Endothelial cell of umbilical vein (primary cell): ENCODE measurements around the gene ATG10. TPM values are rescaled to one million over a fixed set of nuclear protein-coding genes. Genes with fewer than 3 reads are reported as not detected.

Source experiments
- BruUV-seq: library from RNA; stranded (reverse); fragments of 400-500 nt; replicated peaks from 2 replicates; lab custom pipeline; 2021; lab: Mats Ljungman, UMichigan
- CTCF ChIA-PET: fragments of 300-600, 350-600 bp; sonication (Branson Sonifier 250); formaldehyde crosslinking; loops from one replicate; lab custom pipeline; 2021; ENCODE audit warnings: antibody characterized with exemption, inconsistent platforms; lab: Charles Lee
- POLR2A ChIA-PET: fragments of 300-600, 350-600 bp; sonication (Branson Sonifier 250); formaldehyde crosslinking; loops from one replicate; lab custom pipeline; 2021; ENCODE audit warnings: antibody characterized with exemption, inconsistent platforms; lab: Charles Lee
- DNase-seq: peaks from one replicate; pipeline ENCODE4 v3.0.0-alpha.2; 2011; ENCODE audit warnings: low read depth, low spot score
- FAIRE-seq: peaks from 2 replicates; lab custom pipeline; 2011; peaks lifted over from hg19 to GRCh38; lab: Jason Lieb, UNC
- H2AFZ ChIP-seq: 2 replicates; pipeline ENCODE4 v1.6.0; 2012; ENCODE audit warnings: low read depth, low read length, control low read depth, inconsistent platforms
- H3K27ac ChIP-seq: 2 replicates; pipeline ENCODE4 v1.5.1; 2011; ENCODE audit warnings: low read depth, mild to moderate bottlenecking, control low read depth, low read length, moderate library complexity; ENCODE audit not compliant: insufficient read depth
- H3K27me3 ChIP-seq, 2 experiments: 2 replicates each; pipeline versions ENCODE4 v1.6.0 to v1.6.1; 2011; ENCODE audit warnings: low read length in 2 of 2, mixed read lengths in 1 of 2; ENCODE audit not compliant: control insufficient read depth in 2 of 2, insufficient read depth in 2 of 2
- H3K36me3 ChIP-seq, 2 experiments: 2 replicates in 1 of 2; 3 replicates in 1 of 2; pipeline ENCODE4 v1.5.1; 2011; ENCODE audit warnings: low read length in 2 of 2, mild to moderate bottlenecking in 1 of 2, moderate library complexity in 1 of 2; ENCODE audit not compliant: control insufficient read depth in 2 of 2, insufficient read depth in 2 of 2; ENCODE audit errors: extremely low read depth in 1 of 2
- H3K4me1 ChIP-seq: 3 replicates; pipeline ENCODE4 v1.5.1; 2011; ENCODE audit warnings: mild to moderate bottlenecking, low read length; ENCODE audit not compliant: control insufficient read depth, insufficient read depth; ENCODE audit errors: extremely low read depth
- H3K4me2 ChIP-seq: 2 replicates; pipeline ENCODE4 v1.6.1; 2011; ENCODE audit warnings: low read length, control low read depth, mixed read lengths; ENCODE audit not compliant: insufficient read depth
- H3K4me3 ChIP-seq, 3 experiments: fragments of 200-600 bp in 1 of 3; sonication (generic), shearing (Covaris generic) in 1 of 3; replicated peaks in 1 of 3; 2 replicates each; pipeline ENCODE4 v1.5.1; 2011 to 2016; ENCODE audit warnings: control low read depth in 3 of 3, low read length in 3 of 3, mild to moderate bottlenecking in 2 of 3, inconsistent platforms in 1 of 3, low read depth in 1 of 3, moderate library complexity in 1 of 3; ENCODE audit not compliant: insufficient read depth in 1 of 3
- H3K79me2 ChIP-seq: 2 replicates; pipeline ENCODE4 v1.6.0; 2012; ENCODE audit warnings: low read length, inconsistent platforms; ENCODE audit not compliant: control insufficient read depth, insufficient read depth
- H3K9ac ChIP-seq: replicated peaks from 2 replicates; pipeline ENCODE3; 2011; ENCODE audit warnings: low read length, control low read depth; ENCODE audit not compliant: insufficient read depth; ENCODE audit errors: extremely low read depth
- H3K9me1 ChIP-seq: replicated peaks from 3 replicates; pipeline ENCODE4 v1.6.0; 2011; ENCODE audit warnings: mild to moderate bottlenecking, low read length; ENCODE audit not compliant: control insufficient read depth, insufficient read depth; ENCODE audit errors: extremely low read depth
- H3K9me3 ChIP-seq: replicated peaks from 2 replicates; pipeline ENCODE4 v1.5.1; 2012; ENCODE audit warnings: low read length, inconsistent platforms; ENCODE audit not compliant: control insufficient read depth, insufficient read depth
- H4K20me1 ChIP-seq: replicated peaks from 2 replicates; pipeline ENCODE3; 2011; ENCODE audit warnings: mild to moderate bottlenecking, low read length; ENCODE audit not compliant: control insufficient read depth, insufficient read depth; ENCODE audit errors: extremely low read depth
- EZH2 ChIP-seq: IDR thresholded peaks from 2 replicates; pipeline ENCODE4 v1.6.1; 2012; ENCODE audit warnings: borderline replicate concordance, low read depth, mild to moderate bottlenecking, moderate library complexity, low read length, inconsistent platforms; ENCODE audit not compliant: severe bottlenecking
- FOS ChIP-seq: IDR thresholded peaks from 2 replicates; pipeline ENCODE4 v1.6.1; 2011; ENCODE audit warnings: mild to moderate bottlenecking, low read length, moderate library complexity, borderline replicate concordance; ENCODE audit not compliant: insufficient read depth
- GATA2 ChIP-seq: IDR thresholded peaks from 2 replicates; pipeline ENCODE4 v1.7.0; 2011; ENCODE audit warnings: low read depth, mild to moderate bottlenecking, moderate library complexity, mixed read lengths, low read length; ENCODE audit not compliant: insufficient read length, insufficient read depth
- JUN ChIP-seq: IDR thresholded peaks from 2 replicates; pipeline ENCODE4 v1.6.1; 2011; ENCODE audit warnings: borderline replicate concordance, low read depth; ENCODE audit not compliant: insufficient read length, insufficient read depth
- MYC ChIP-seq: IDR thresholded peaks from one replicate; pipeline ENCODE4 v1.6.1; 2011; ENCODE audit warnings: mild to moderate bottlenecking, low read depth, low read length
- POLR2A ChIP-seq: IDR thresholded peaks from 2 replicates; pipeline ENCODE4 v1.6.1; 2012; ENCODE audit warnings: low read depth, mild to moderate bottlenecking, control low read depth, low read length
- POLR2AphosphoS5 ChIP-seq: IDR thresholded peaks from 2 replicates; pipeline ENCODE4 v1.6.1; 2012; ENCODE audit warnings: low read depth, mild to moderate bottlenecking, control low read depth, low read length, moderate library complexity; ENCODE audit not compliant: insufficient read depth
- dilution Hi-C: fragments of 300-500 bp; cut with MboI; formaldehyde crosslinking; loops from one replicate; pipeline ENCODE4 v1.15.0; 2019; ENCODE audit warnings: low sequenced_read_pairs; ENCODE audit not compliant: extremely low pct_ligation_motif_present
- intact Hi-C: fragments of 100-400 bp; cut with micrococcal nuclease; formaldehyde crosslinking; loops from one replicate; pipeline ENCODE4 v1.10.0; 2022
- polyA plus RNA-seq, 4 experiments: library from polyadenylated mRNA; depleted of rRNA in 3 of 4; stranded (reverse) in 3 of 4; unstranded in 1 of 4; fragments of >200 nt; gene quantifications; 2 replicates each; pipeline versions ENCODE4 v1.2.1 to v1.2.3, GENCODE V29; 2011 to 2012; ENCODE audit warnings: missing spikeins in 1 of 4
- total RNA-seq: library from RNA; stranded (reverse); gene quantifications from 2 replicates; pipeline ENCODE4 v1.2.3, GENCODE V29; 2021
- TF ChIP-seq, protein P1 (sequence below), 2 donors: IDR thresholded peaks; 1 replicate in 1 of 2; 2 replicates in 1 of 2; pipeline ENCODE4 v1.5.1; 2011; ENCODE audit warnings: low read length in 2 of 2, mild to moderate bottlenecking in 2 of 2, moderate library complexity in 2 of 2, control low read depth in 1 of 2, inconsistent platforms in 1 of 2, low read depth in 1 of 2; ENCODE audit not compliant: insufficient read depth in 1 of 2; ENCODE audit errors: extremely low read depth in 1 of 2
- TF ChIP-seq, protein P2 (sequence below): IDR thresholded peaks from 2 replicates; pipeline ENCODE4 v1.6.1; 2011; ENCODE audit not compliant: insufficient read depth, insufficient read length

Gene ATG10
- total and polyA plus RNA-seq, 2 donors (not counting 3 experiments of a cell fraction or from before 2014, with no cell fraction given), result 1.6 to 3.9 TPM

DNA sequence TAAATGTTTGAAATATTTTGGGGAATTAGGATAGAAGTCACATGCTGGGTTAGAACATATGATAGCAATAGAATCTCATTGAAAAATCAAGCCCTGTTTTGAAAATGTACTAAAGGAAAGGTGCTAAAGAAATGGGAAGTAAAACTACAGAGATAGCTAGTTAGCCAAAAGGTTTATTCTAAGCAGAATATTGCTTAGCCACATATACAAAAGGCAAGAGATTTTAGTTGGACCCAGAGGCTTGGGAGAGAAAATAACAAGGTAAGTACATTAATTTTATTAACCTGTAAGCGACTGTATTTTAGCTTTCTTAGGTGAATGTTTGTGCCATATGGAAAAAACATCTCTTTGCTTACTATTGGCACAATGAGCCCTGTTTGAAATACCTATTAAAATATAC is 198.1 kb downstream of the ATG10 start:
- H2AFZ ChIP-seq, result no peak overlapping the region
- H3K9me1 ChIP-seq, result no peaks in the 10 kb centered on the region
- H3K9ac ChIP-seq, result no peak overlapping the region
- no peaks in the 10 kb centered on the region for H3K36me3 ChIP-seq
- dilution Hi-C loops, result no loop called here
- no peak overlapping the region for H3K4me3 ChIP-seq
- TF ChIP-seq, protein P1, sequence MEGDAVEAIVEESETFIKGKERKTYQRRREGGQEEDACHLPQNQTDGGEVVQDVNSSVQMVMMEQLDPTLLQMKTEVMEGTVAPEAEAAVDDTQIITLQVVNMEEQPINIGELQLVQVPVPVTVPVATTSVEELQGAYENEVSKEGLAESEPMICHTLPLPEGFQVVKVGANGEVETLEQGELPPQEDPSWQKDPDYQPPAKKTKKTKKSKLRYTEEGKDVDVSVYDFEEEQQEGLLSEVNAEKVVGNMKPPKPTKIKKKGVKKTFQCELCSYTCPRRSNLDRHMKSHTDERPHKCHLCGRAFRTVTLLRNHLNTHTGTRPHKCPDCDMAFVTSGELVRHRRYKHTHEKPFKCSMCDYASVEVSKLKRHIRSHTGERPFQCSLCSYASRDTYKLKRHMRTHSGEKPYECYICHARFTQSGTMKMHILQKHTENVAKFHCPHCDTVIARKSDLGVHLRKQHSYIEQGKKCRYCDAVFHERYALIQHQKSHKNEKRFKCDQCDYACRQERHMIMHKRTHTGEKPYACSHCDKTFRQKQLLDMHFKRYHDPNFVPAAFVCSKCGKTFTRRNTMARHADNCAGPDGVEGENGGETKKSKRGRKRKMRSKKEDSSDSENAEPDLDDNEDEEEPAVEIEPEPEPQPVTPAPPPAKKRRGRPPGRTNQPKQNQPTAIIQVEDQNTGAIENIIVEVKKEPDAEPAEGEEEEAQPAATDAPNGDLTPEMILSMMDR (IDR thresholded peaks at IDR 0.05; ENCODE audit: extremely low read depth in 1 of 2, insufficient read depth in 1 of 2, low read depth in 1 of 2, low read length in 2 of 2), result no peak
- no peak for TF ChIP-seq GATA2
- TF ChIP-seq MYC, result no peak
- no peak for TF ChIP-seq POLR2A
- TF ChIP-seq EZH2, result no peak
- TF ChIP-seq, protein P2, sequence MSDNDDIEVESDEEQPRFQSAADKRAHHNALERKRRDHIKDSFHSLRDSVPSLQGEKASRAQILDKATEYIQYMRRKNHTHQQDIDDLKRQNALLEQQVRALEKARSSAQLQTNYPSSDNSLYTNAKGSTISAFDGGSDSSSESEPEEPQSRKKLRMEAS, result no peak
- no peak for TF ChIP-seq FOS
- no peak for TF ChIP-seq JUN
- TF ChIP-seq POLR2AphosphoS5, result no peak
- POLR2A ChIA-PET, result no interaction called here
- no TSS peak for BruUV-seq
- FAIRE-seq (no peak), DNase-seq (no peak)
- H3K79me2 ChIP-seq, result no peaks in the 10 kb centered on the region
- H4K20me1 ChIP-seq, result no peaks in the 10 kb centered on the region
- intact Hi-C loops, result loop anchor here (10.0 kb wide), 1 partner anchor 565 kb away; no protein-coding TSS in a partner anchor
- peaks cover 10% of the 10 kb centered on the region for H3K4me1 ChIP-seq
- no peaks in the 10 kb centered on the region for H3K9me3 ChIP-seq
- CTCF ChIA-PET, result no interaction called here
- no peak overlapping the region for H3K4me2 ChIP-seq
- H3K27ac ChIP-seq, result no peak overlapping the region
- no peaks in the 10 kb centered on the region for H3K27me3 ChIP-seq
